Sciatic nerve (tissue), 2 donors: ENCODE data around the gene MYO9A. TPM values are rescaled to one million over a fixed set of nuclear protein-coding genes. Genes with fewer than 3 reads are reported as not detected.

ENCODE experiments used
- ATAC-seq: fragments of 200-7000 bp; cut with Tn5 transposase; one replicate; pipeline ENCODE4 v1.9.1; 2020; ENCODE audit warnings: mild to moderate bottlenecking, moderate library complexity
- DNase-seq: peaks from one replicate; pipeline ENCODE4 v3.0.0-alpha.2; 2020; ENCODE audit warnings: low spot score
- intact Hi-C: fragments of 100-400 bp; cut with DNase I; formaldehyde crosslinking; loops from one replicate; pipeline ENCODE4 v1.14.2; 2022
- total RNA-seq: library from RNA; stranded (reverse); fragmentation: NEBNext Ultra II Directional; extraction: Animal tissue kit (Norgen Biotek cat#: 25700); gene quantifications from one replicate; pipeline ENCODE4 v1.2.1, GENCODE V29; 2021
- donor health status: DM: no; HTN: no; CAD: no.
- donor health status: DM: no; HTN: no; CAD: no.

Gene MYO9A
- total RNA-seq, 1 donor from 2014 or later = 98.7 TPM

DNA sequence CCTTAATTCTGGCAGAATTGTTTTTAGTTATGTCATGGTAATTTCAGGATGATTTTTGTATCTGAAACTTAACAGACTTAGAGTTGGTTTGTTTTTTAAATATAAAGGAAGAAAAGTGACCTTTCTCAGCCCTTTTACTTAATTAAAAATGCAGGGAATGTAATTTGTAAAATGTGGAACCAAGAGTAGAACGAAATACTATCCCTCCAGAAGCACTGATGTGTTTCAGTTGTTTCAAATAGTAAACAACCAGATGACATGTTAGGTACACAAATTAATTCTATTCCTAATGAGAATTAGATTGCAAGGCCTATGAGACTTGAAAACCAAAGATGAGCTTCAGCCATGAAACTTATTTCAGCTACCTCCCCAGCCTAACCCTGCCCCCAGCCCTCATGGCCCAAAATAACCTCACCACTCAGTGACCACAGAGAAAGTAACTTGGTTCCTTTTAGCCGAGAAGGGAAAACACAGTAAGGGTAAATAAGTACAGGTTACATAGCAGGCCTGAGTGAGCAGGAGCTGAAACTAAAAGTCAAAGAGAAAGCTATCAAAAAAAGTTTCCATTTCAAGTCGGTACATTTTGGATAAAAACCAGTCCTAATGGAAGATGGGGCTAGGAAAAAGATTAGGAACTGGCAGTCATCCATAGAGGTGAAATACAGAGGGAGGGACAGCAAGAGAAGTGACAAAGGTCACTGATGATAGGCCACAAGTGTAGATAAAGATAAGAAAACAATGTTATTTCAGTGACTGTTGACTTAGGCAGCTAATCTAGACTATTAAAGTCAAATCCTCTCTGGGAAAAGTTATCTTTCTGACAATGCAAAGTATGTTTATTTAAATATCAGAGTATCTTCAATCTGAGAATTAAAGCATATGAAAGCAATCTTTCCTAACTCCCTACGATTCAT is 23.5 kb upstream of the MYO9A start:
- ATAC-seq = no peak
- DNase-seq = no peak
- intact Hi-C loops = no loop called here

DNA sequence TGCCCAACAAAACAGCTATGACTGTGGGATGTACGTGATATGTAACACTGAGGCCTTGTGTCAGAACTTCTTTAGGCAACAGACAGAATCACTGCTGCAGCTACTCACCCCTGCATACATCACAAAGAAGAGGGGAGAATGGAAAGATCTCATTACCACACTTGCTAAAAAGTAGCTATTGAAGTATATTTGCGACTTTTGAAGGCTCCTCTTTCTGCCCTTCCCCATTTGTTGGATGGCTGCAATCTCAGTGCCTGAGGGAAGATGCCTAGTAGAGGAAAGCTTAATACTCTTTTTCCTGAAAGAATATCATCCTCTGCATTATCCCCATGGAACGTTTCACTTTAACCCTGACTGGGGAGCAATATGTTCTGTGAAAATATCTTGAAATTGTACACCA is 22.1 kb upstream of the MYO9A start:
- intact Hi-C loops = no loop called here
- ATAC-seq (no peak), DNase-seq (no peak)

DNA sequence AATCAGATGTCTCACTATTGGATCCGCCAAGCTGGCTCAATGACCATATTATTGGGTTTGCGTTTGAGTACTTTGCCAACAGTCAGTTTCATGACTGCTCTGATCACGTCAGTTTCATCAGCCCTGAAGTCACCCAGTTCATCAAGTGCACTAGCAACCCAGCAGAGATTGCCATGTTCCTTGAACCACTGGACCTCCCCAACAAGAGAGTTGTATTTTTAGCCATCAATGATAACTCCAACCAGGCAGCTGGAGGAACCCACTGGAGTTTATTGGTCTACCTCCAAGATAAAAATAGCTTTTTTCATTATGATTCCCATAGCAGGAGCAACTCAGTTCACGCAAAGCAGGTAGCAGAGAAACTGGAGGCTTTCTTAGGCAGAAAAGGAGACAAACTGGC is 21.7 kb upstream of the MYO9A start:
- no peak for ATAC-seq
- intact Hi-C loops = no loop called here
- no peak for DNase-seq

DNA sequence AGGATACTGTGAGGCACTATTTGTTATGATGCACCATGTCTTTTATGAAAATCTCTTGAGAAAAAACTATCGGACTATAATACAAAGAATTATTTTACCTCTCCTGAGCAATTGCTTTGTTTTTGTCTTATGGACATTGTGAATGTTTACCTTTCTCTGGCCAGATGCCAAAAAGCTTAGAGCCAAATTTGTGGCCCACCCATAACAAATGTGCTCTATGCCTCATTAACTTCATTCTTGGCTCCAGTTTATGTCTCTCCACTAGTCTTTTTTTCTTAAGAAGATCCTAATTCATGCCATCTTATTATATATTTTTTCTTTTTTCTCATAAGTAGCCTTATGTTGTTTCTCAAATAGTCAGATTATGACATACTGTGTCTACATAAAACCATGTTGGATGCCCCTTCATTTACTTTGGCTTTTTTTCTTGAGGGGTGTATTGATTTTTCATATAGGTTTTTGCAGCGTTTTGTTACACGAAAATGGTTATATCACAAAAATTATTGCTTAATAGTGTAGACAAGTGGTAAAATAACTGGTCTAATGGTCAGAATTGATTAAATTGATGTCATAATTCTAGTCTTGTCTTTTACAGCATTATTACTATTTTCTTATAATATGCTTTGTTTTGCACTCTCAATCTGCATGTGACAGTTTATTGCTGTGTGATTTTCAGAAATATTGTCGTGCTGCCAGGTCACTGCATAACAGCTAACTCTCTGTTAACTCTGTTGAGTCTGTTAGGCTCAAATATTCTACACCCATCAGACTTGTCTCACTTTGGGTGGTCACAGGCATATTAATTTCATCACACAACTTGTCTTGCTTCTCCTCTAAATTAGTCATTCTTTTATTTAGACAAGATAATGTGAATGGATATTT is 18.5 kb upstream of the MYO9A start:
- DNase-seq (no peak), ATAC-seq (no peak)
- intact Hi-C loops = no loop called here

DNA sequence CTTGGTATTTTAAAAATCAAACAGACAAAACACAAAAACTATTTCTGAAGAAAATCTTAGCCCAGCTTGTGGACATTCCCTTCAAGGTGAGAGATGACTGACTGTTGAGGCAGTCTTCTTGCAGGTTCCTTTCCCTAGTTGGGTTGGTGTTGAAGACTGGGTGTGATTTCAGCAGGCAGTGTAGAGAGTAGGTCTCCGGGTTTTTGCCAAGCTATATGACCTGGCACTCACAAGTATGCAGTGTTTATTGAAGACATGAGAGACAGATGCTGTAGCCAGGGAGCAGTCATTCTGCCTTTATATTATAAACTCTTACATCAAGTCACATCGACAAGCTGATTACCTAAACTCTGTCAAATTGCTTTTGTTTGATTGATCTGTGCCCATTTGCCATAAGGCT is 17.8 kb upstream of the MYO9A start:
- no peak for ATAC-seq
- intact Hi-C loops = no loop called here
- DNase-seq = no peak

DNA sequence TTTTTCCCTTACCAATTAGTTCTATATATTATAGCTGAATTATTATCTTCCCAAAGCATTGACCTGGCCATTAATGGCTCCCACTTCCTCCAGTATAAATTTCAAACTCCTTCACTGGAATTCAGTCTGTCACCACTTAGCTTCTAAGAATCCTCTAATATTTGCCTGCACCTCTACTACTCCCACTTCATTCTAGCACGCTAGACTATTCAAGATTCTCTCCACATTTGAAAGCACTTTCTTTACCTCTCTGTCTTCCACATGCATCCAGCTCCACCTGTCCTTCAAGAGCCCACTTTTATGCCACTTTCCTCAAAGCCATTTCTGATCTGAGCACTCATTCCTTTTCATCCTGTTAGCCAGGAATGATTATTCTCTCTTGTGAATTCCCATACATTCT is 15.3 kb upstream of the MYO9A start:
- ATAC-seq (no peak), DNase-seq (no peak)
- intact Hi-C loops = no loop called here

DNA sequence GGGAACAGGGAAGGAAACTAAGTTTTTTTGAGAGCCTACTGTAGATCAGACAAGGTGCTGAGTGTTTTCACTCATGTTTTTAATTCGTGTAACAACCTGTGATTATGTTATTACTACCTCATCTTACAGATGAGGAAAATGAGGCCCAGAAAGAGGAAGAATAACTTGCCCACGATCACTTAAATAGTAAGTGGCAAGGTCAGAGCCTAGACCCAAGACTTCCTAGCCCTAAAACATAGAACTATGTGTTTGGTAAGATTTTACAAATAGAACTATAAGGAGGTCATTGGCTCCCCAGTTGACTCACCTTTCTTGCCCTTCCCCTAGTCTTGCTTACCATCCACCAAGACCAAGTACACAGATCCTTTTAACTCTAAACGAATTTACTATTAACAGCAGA is 14.0 kb upstream of the MYO9A start:
- ATAC-seq = no peak
- intact Hi-C loops = no loop called here
- DNase-seq = no peak

DNA sequence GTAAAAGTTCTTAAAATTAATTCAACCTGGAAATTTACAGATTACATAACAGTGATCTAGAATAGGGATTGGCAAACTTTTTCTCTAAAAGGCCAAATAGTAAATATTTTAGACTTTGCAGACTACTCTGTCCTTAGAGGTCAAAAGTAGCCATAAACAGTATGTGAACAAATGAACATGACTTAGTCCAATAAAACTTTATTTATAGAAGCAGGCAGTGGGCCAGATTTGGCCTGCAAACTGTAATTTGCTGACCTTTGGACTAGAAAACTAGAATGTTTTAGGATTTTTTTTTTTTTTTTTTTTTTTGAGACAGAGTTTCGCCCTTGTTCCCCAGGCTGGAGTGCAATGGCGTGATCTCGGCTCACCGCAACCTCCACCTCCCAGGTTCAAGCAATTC is 12.3 kb upstream of the MYO9A start:
- no peak for ATAC-seq
- DNase-seq = no peak
- intact Hi-C loops = no loop called here

DNA sequence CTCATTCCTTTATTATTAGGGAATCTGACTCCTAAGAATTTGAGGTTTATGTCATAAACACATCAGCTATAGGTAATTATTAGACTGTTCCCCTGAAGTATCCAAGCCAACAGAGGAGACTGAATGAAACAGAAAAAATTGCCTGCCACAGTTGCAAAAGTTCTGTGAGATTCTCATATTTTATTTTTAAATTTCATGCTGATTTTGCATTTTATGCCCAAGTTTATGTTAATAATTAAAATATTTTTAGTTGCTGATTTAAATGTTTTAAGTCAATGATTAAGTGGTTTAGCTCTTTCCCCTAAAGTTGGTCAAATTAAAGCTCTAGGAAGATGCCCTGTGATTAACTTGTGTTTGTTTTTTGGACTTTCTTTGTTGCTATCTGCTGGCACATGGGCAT is 10.4 kb upstream of the MYO9A start:
- intact Hi-C loops = no loop called here
- no peak for ATAC-seq

DNA sequence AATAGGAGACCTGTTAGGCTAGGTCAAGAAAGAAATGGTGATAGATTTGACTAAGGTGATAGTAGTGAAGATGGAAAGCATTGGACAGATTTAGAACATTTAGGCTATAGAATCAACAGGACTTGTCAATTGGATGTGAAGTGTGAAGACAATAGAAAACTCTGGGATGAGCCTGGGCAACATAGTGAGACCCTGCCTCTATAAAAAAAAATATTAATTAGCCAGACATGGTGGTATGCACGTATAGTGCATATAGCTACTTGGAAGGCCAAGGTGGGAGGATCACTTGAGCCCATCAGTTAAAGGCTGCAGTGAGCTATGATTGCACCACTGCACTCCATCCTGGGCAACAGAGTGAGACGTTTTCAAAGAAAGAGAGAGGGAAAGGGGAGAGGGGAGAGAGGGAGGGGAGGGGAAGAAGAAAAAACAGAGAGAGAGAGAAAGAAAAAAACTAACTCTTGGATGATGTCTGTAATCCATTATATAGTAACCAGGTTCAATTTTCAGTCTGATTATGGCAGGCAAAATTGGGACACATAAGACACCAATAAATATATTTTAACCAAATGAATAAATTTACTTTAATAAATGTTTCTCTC is 9.9 kb upstream of the MYO9A start:
- no peak for DNase-seq
- intact Hi-C loops = no loop called here
- ATAC-seq = no peak

More for the DNA sequence above, 10.4 kb upstream of the MYO9A start:
- no peak for DNase-seq

DNA sequence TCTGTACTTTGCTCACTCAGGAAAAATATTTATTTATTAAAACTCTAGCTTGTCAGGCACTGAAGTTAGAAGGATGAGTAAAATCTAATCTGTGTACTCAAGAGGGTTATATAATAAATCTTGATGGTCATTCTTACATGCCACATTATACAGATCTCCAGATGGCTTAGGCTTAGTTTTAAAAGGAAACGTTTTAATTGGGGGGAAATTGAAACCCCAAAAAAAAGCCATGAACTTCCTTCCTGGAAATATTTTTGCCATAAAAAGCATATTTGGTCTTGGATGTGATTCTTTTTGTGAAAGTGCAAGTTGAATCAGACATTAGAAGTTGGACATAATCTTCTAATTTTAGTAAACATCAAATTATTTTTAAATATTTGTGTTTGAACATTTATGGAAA is 6.3 kb upstream of the MYO9A start:
- ATAC-seq (no peak), DNase-seq (no peak)
- intact Hi-C loops = no loop called here

DNA sequence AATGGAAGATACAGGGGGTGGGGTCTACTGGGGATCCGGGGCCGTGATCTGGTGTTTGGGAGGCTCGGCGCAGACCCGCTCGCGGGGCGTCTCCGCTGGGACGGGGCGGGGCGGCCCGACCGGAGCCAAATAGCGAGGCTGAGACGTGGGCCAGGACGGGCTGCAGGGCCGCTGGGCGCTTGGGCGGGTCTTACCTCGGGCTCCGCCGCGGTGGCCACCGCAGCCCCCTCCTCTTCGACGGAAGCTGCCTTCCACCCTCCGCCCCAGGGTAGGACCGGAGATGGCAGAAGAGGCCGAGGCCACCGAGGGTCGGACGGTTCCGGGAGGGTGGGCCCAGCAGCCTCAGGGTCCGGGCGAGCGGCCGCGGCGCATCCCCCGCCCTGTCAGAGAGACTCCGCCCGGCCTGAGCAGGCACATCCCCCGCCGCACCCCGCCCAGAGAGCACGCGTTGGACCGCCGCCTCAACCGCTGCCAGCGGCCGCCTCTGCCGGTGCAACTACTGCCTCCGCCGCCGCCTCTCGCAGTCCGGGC is 399 bp downstream of the MYO9A start:
- DNase-seq (no peak), ATAC-seq (peak; percentile 85)
- intact Hi-C loops = no loop called here

DNA sequence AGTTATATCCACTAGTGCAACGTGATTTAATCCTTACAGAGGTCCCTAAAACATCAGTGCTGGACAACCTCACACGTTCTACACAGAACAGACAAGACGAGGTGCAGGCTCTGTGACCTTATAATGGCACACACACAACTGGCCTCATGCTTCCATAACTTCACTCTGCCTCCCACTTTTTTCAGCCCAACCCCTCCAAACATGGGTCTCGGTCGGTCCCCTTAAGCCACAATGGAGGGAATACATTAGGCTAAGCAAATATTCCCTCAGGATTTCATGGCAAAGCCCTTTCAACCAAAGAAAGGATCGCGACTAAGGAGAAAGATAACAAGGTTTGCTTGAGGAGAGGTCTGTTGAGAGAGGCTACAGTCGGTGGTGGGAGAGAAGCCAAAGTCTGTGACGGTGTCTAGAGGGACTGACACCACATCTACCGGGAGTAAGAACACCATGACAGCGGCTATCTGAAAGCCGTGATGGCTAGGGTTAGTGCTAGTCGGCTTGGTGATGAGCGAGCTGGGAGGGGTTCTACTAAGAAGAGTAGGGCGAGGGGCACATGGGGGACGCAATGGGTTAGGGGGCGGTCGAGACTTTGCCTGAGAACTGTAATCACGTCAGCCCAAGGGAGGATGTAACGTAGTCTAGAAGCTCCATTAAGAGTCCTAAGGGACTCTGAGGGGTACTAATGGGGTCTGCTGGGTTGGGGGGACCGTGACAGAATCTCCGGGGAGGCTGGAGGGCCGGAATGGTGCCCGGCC is 1.0 kb downstream of the MYO9A start:
- DNase-seq (peak; percentile 68), ATAC-seq (peak; percentile 29)
- intact Hi-C loops = no loop called here

DNA sequence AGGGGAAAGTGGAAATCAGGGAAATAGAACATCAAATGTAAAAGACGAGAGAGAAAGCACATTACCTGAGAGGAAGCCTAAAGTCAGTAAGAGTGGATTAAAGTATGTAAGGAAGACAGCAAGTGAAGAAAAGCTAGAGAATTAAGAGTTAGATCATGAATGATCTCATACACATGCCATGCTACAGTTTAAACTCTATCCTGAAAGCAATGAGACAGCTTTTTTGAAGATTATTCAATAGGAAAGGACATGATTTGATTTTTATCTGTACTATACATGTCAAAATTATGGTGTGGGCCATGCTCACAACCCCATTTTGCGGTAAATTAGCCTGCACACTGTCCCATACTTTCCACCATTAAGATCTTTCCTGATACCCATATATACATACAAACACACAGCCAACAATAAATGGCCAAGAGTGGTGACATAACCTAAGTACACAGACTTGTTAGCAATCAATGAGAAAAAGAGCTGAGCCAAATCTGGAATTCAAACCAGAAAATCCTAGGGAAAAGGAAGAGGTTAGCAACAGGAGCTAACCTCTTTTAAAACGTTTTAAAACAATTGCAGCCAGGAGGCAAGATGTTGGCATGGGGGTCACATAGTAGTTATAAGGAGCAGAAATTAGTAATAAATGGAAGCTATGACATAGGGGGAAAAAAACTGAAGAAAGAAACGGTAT is 4.5 kb downstream of the MYO9A start:
- ATAC-seq = no peak
- no peak for DNase-seq

DNA sequence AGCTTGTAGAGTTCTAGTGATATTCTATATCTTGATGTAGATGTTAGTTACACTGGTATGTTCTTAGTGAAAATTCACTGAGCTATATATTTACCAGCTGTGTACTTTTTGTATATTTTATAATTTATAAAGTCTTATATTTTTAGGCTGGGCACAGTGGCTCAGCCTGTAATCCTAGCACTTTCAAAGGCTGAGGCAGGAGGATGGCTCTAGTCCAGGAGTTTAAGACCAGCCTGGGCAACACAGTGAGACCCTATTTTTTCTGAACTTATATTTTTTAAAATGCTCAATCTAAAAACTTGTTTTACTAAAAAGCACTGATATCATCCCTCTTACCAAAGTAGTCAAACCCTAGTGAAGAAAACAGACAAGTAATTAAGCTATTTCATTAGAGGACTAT is 5.1 kb downstream of the MYO9A start:
- ATAC-seq = no peak
- intact Hi-C loops = no loop called here
- no peak for DNase-seq

More for the DNA sequence above, 4.5 kb downstream of the MYO9A start:
- intact Hi-C loops = no loop called here

DNA sequence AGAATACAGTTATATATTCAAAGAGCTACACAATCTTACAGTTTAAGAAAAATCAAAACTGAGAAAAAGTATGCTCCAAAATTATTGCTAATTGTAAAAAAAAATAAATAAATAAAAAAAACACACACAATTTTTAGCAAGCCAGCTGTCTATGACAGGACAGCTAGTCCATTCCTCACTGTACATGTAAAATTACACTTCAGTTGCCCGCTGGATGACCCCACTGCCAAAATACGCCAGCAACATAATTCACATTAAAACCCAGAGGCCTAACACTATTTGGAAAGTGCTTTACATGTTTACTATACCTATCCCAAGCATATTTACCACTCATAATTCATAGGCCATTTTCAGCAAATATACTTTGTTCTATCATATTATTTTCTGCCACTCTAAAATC is 5.8 kb downstream of the MYO9A start:
- intact Hi-C loops = no loop called here
- DNase-seq (no peak), ATAC-seq (no peak)

DNA sequence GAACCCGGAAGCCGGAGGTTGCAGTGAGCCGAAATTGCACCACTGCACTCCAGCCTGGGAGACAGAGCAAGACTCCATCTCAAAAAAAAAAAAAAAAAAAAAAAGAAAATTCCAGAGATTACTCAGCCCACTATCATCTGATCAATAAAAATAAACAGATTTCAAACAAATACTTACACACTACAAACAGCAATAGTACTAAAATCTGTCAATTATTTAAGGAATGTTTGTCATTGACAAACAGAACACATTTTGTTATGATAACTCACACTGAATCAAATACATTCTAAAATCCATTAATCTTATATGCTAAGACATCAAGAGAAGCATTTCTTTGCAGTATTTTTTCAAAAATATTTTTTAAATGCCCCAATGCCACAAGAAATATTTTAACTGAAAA is 7.6 kb downstream of the MYO9A start:
- ATAC-seq (no peak), DNase-seq (no peak)
- intact Hi-C loops = no loop called here

DNA sequence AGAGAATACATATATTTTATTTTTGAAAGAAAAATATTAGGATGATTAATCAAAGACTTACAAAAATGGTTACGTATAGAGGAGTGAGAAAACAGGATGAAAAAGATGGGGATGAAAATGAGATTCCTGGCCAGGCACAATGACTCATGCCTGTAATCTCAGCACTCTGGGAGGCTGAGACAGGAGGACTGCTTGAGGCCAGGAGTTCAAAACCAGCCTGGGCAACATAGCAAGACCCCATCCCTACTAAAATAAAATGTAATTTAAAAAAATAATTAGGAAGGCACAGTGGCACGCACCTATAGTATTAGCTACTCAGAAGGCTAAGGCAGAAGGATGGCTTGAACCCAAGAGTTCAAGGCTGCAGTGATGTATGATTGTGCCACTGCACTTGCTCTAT is 11.9 kb downstream of the MYO9A start:
- no peak for DNase-seq
- no peak for ATAC-seq
- intact Hi-C loops = no loop called here
